K562 (cell line): ENCODE data around the gene CHTOP. TPM values are rescaled to one million over a fixed set of nuclear protein-coding genes. Genes with fewer than 3 reads are reported as not detected.
A peak's percentile ranks its signal among the peaks of the same experiment; 100 is the strongest.
"Not testable (repeated sequence)": the region's sequence is repeated elsewhere in the genome, so short reads cannot be mapped to it uniquely, and the experiment has no call there.

Source experiments
- BCOR ChIP-seq: fragments of 450-650 bp; IDR thresholded peaks from 2 replicates; pipeline ENCODE4 v1.6.1; 2016
- CEBPB ChIP-seq: fragments of 450-650 bp; IDR thresholded peaks from 2 replicates; pipeline ENCODE4 v1.6.1; 2016; ENCODE audit warnings: missing genetic modification characterization, missing compliant biosample characterization
- MTA1 ChIP-seq: fragments of 450-650 bp; IDR thresholded peaks from 2 replicates; pipeline ENCODE4 v1.6.1; 2017; ENCODE audit warnings: borderline replicate concordance
- NR2C2 ChIP-seq, 2 experiments: fragments of 200-800 bp in 1 of 2; sonication (Bioruptor generic) in 1 of 2; sonication (generic) in 1 of 2; formaldehyde crosslinking in 1 of 2; IDR thresholded peaks; 2 replicates each; pipeline versions ENCODE4 v1.6.1 to v1.8.0; 2016 to 2022; ENCODE audit warnings: mild to moderate bottlenecking in 1 of 2, missing compliant biosample characterization in 1 of 2, missing genetic modification characterization in 1 of 2, missing genetic modification reagents in 1 of 2
- RBM25 ChIP-seq: fragments of 200-400 bp; formaldehyde crosslinking; IDR thresholded peaks from 2 replicates; pipeline ENCODE4 v1.6.1; 2018; ENCODE audit warnings: low read length, low read depth, moderate library complexity; ENCODE audit not compliant: severe bottlenecking
- SUPT5H ChIP-seq: fragments of 450-650 bp; IDR thresholded peaks from 2 replicates; pipeline ENCODE4 v1.6.1; 2016
- YY1 ChIP-seq, 3 experiments: IDR thresholded peaks; 2 replicates each; pipeline ENCODE4 v1.6.1; 2011; ENCODE audit warnings: low read length in 2 of 3, mild to moderate bottlenecking in 2 of 3, moderate library complexity in 2 of 3, borderline replicate concordance in 1 of 3, control low read depth in 1 of 3, low read depth in 1 of 3; ENCODE audit not compliant: insufficient read depth in 3 of 3, insufficient replicate concordance in 2 of 3, control insufficient read depth in 1 of 3, insufficient read length in 1 of 3; ENCODE audit errors: extremely low read depth in 1 of 3
- polyA plus RNA-seq, 8 experiments: library from polyadenylated mRNA; depleted of rRNA in 4 of 8; stranded (reverse) in 5 of 8; unstranded in 3 of 8; fragments of >200 nt; fragmentation: Nextera tagmentation in 2 of 8; fragmentation: Illumina TruSeq in 1 of 8; extraction: Ambion mirVana in 2 of 8; extraction: Trizol in 1 of 8; gene quantifications; 2 replicates each; pipeline versions ENCODE4 v1.2.1 to v1.2.3, GENCODE V29; 2011 to 2014; ENCODE audit warnings: inconsistent platforms in 1 of 8, missing spikeins in 1 of 8
- total RNA-seq, 7 experiments: library from RNA; depleted of rRNA in 6 of 7; stranded (reverse); fragments of >200 nt in 6 of 7; fragmentation: Illumina TruSeq in 2 of 7; extraction: Trizol in 2 of 7; gene quantifications; 2 replicates each; pipeline versions ENCODE4 v1.2.1 to v1.2.3, GENCODE V29; 2011 to 2021; ENCODE audit warnings: low replicate concordance in 1 of 7
- TF ChIP-seq, protein P1 (sequence below), 3 experiments: fragments of 200-800 bp in 1 of 3; fragments of 250-450 bp in 1 of 3; fragments of 450-650 bp in 1 of 3; sonication (Bioruptor Pico) in 1 of 3; sonication (Bioruptor generic) in 1 of 3; formaldehyde crosslinking in 1 of 3; IDR thresholded peaks; 2 replicates each; pipeline versions ENCODE4 v1.6.1 to v1.8.0; 2016 to 2022; ENCODE audit warnings: mild to moderate bottlenecking in 2 of 3, missing genetic modification characterization in 2 of 3, missing compliant biosample characterization in 1 of 3, moderate library complexity in 1 of 3
- TF ChIP-seq, protein P2 (sequence below): IDR thresholded peaks from 3 replicates; pipeline ENCODE4 v1.6.1; 2011; ENCODE audit warnings: borderline replicate concordance, mild to moderate bottlenecking, moderate library complexity; ENCODE audit not compliant: insufficient read length; ENCODE audit errors: extremely low read depth
- TF ChIP-seq, protein P3 (sequence below), 3 experiments: IDR thresholded peaks in 2 of 3; conservative IDR thresholded peaks in 1 of 3; 2 replicates each; pipeline ENCODE4 v1.5.1; 2011 to 2012; ENCODE audit warnings: low read length in 3 of 3, mild to moderate bottlenecking in 3 of 3, control low read depth in 2 of 3, improper control_type of control experiment in 1 of 3, inconsistent platforms in 1 of 3, low read depth in 1 of 3, mixed read lengths in 1 of 3, moderate library complexity in 1 of 3; ENCODE audit not compliant: insufficient read depth in 2 of 3
- TF ChIP-seq, protein P4 (sequence below), 2 experiments: fragments of 450-650 bp; IDR thresholded peaks; 2 replicates each; pipeline ENCODE4 v1.6.1; 2016
- TF ChIP-seq, protein P5 (sequence below), 2 experiments: fragments of 250-450 bp in 1 of 2; fragments of 450-650 bp in 1 of 2; sonication (Bioruptor Pico) in 1 of 2; IDR thresholded peaks; 2 replicates each; pipeline versions ENCODE4 v1.6.1 to v1.8.0; 2016 to 2021; ENCODE audit warnings: mild to moderate bottlenecking in 2 of 2, moderate library complexity in 2 of 2, missing compliant biosample characterization in 1 of 2, missing genetic modification characterization in 1 of 2

The CHTOP gene
- total and polyA plus RNA-seq, 9 of the 15 experiments (the other 6 are each of a cell fraction or from before 2014, with no cell fraction given): 10.2 to 91.8 (median 60.8) TPM

DNA sequence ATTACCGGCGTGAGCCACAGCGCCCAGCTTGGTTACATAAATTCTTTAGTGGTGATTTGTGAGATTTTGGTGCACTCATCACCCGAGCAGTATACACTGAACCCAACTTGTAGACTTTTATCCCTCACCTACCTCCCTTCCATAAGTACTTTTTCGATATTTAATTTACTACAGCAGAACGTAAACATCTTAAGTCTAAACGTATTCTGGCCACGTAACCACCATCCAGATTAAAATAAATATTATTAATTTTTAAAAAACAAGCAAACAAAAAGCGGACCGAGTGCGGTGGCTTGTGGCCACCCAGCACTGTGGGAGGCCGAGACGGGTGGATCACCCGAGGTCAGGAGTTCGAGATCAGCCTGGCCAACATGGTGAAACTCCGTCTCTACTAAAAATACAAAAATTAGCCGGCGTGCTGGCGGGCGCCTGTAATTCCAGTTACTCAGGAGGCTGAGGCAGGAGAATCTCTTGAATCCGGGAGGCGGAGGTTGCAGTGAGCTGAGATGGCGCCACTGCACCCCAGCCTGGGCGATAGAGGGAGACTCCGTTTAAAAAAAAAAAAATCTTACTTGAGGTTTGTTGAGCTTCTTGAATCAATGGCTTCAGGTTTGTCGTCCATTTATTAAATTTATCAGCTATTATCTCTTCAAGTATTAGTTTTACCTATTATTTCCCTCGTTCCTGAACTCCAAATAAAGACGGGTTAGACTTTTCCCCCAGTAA lies 37.9 kb downstream of the CHTOP start (continued):
- TF ChIP-seq, protein P1, sequence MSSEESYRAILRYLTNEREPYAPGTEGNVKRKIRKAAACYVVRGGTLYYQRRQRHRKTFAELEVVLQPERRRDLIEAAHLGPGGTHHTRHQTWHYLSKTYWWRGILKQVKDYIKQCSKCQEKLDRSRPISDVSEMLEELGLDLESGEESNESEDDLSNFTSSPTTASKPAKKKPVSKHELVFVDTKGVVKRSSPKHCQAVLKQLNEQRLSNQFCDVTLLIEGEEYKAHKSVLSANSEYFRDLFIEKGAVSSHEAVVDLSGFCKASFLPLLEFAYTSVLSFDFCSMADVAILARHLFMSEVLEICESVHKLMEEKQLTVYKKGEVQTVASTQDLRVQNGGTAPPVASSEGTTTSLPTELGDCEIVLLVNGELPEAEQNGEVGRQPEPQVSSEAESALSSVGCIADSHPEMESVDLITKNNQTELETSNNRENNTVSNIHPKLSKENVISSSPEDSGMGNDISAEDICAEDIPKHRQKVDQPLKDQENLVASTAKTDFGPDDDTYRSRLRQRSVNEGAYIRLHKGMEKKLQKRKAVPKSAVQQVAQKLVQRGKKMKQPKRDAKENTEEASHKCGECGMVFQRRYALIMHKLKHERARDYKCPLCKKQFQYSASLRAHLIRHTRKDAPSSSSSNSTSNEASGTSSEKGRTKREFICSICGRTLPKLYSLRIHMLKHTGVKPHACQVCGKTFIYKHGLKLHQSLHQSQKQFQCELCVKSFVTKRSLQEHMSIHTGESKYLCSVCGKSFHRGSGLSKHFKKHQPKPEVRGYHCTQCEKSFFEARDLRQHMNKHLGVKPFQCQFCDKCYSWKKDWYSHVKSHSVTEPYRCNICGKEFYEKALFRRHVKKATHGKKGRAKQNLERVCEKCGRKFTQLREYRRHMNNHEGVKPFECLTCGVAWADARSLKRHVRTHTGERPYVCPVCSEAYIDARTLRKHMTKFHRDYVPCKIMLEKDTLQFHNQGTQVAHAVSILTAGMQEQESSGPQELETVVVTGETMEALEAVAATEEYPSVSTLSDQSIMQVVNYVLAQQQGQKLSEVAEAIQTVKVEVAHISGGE (CRISPR knock-in tag; IDR thresholded peaks at IDR 0.05): 0 out of 6 replicates have a peak, but pooled peaks of 1 of the 3 experiments have one; percentile 12
- not testable (repeated sequence) for TF ChIP-seq NR2C2 (CRISPR knock-in tag; IDR thresholded peaks at IDR 0.05)
- TF ChIP-seq NR2C2 (tag; IDR thresholded peaks at IDR 0.05) (0 out of 2 replicates have a peak, but pooled peaks have one; percentile 6), YY1 (IDR thresholded peaks at IDR 0.05; ENCODE audit: borderline replicate concordance in 1 of 3, control insufficient read depth in 1 of 3, extremely low read depth in 1 of 3, insufficient read depth in 3 of 3, insufficient read length in 1 of 3, insufficient replicate concordance in 2 of 3, low read depth in 1 of 3, low read length in 2 of 3) (peak in 2 of 3 experiments; percentile 25 to 42), SUPT5H (peak; percentile 35; the same call in 1 of the 2 replicates), MTA1 (0 out of 2 replicates have a peak, but pooled peaks have one; percentile 2), CEBPB (tag) (peak; percentile 34; the same call in 1 of the 2 replicates), RBM25 (peak; percentile 32), BCOR (peak; percentile 13; the same call in 1 of the 2 replicates)
- TF ChIP-seq, protein P2, sequence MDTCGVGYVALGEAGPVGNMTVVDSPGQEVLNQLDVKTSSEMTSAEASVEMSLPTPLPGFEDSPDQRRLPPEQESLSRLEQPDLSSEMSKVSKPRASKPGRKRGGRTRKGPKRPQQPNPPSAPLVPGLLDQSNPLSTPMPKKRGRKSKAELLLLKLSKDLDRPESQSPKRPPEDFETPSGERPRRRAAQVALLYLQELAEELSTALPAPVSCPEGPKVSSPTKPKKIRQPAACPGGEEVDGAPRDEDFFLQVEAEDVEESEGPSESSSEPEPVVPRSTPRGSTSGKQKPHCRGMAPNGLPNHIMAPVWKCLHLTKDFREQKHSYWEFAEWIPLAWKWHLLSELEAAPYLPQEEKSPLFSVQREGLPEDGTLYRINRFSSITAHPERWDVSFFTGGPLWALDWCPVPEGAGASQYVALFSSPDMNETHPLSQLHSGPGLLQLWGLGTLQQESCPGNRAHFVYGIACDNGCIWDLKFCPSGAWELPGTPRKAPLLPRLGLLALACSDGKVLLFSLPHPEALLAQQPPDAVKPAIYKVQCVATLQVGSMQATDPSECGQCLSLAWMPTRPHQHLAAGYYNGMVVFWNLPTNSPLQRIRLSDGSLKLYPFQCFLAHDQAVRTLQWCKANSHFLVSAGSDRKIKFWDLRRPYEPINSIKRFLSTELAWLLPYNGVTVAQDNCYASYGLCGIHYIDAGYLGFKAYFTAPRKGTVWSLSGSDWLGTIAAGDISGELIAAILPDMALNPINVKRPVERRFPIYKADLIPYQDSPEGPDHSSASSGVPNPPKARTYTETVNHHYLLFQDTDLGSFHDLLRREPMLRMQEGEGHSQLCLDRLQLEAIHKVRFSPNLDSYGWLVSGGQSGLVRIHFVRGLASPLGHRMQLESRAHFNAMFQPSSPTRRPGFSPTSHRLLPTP: peak; percentile 70
- TF ChIP-seq, protein P3, sequence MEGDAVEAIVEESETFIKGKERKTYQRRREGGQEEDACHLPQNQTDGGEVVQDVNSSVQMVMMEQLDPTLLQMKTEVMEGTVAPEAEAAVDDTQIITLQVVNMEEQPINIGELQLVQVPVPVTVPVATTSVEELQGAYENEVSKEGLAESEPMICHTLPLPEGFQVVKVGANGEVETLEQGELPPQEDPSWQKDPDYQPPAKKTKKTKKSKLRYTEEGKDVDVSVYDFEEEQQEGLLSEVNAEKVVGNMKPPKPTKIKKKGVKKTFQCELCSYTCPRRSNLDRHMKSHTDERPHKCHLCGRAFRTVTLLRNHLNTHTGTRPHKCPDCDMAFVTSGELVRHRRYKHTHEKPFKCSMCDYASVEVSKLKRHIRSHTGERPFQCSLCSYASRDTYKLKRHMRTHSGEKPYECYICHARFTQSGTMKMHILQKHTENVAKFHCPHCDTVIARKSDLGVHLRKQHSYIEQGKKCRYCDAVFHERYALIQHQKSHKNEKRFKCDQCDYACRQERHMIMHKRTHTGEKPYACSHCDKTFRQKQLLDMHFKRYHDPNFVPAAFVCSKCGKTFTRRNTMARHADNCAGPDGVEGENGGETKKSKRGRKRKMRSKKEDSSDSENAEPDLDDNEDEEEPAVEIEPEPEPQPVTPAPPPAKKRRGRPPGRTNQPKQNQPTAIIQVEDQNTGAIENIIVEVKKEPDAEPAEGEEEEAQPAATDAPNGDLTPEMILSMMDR (IDR thresholded peaks at IDR 0.05 in 2 of 3, conservative IDR thresholded peaks at IDR 0.05 in 1 of 3; ENCODE audit: insufficient read depth in 2 of 3, low read depth in 1 of 3, low read length in 3 of 3): peak in 2 of 3 experiments; percentile 12 to 32; a peak in 2 of 6 replicates
- TF ChIP-seq, protein P4, sequence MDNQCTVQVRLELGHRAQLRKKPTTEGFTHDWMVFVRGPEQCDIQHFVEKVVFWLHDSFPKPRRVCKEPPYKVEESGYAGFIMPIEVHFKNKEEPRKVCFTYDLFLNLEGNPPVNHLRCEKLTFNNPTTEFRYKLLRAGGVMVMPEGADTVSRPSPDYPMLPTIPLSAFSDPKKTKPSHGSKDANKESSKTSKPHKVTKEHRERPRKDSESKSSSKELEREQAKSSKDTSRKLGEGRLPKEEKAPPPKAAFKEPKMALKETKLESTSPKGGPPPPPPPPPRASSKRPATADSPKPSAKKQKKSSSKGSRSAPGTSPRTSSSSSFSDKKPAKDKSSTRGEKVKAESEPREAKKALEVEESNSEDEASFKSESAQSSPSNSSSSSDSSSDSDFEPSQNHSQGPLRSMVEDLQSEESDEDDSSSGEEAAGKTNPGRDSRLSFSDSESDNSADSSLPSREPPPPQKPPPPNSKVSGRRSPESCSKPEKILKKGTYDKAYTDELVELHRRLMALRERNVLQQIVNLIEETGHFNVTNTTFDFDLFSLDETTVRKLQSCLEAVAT (IDR thresholded peaks at IDR 0.05): 0 out of 4 replicates have a peak, but pooled peaks of 1 of the 2 experiments have one; percentile 8
- TF ChIP-seq, protein P5, sequence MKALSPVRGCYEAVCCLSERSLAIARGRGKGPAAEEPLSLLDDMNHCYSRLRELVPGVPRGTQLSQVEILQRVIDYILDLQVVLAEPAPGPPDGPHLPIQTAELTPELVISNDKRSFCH (CRISPR knock-in tag; IDR thresholded peaks at IDR 0.05): not testable (repeated sequence)
- TF ChIP-seq, protein P5 (tag; IDR thresholded peaks at IDR 0.05): 0 out of 2 replicates have a peak, but pooled peaks have one; percentile 1
- TF ChIP-seq, all 486 proteins: peak for 42; not testable (repeated sequence) for 444
